ENCODE data around the gene LILRB4.
"Not testable (repeated sequence)": the region's sequence is repeated elsewhere in the genome, so short reads cannot be mapped to it uniquely, and the experiment has no call there.

LILRB4 gene

GRCh38 chr19:54691582-54692297 is 29.0 kb downstream of the LILRB4 start:
- no peak for FAIRE-seq
- no peak for DNase-seq (ENCODE audit: low spot score)

- FAIRE-seq (no peak), DNase-seq (ENCODE audit: low spot score) (no peak)
These were observed 29.5 kb downstream of the LILRB4 start for GRCh38 chr19:54692298-54692615.

- FAIRE-seq: no peak
- DNase-seq (ENCODE audit: low spot score): no peak
These were observed 31.9 kb downstream of the LILRB4 start for GRCh38 chr19:54694648-54695047.

- no peak for DNase-seq (ENCODE audit: low spot score)
- no peak for FAIRE-seq
These were observed 33.3 kb downstream of the LILRB4 start for GRCh38 chr19:54696117-54696548.

GRCh38 chr19:54696766-54697165 is 34.0 kb downstream of the LILRB4 start:
- DNase-seq (ENCODE audit: low spot score) (no peak), FAIRE-seq (no peak)

- not testable (repeated sequence) for FAIRE-seq; DNase-seq (ENCODE audit: low spot score)
These were observed 34.9 kb downstream of the LILRB4 start for GRCh38 chr19:54697716-54698115.

- FAIRE-seq: no peak
These were observed 42.1 kb downstream of the LILRB4 start for GRCh38 chr19:54704928-54705327.

GRCh38 chr19:54707962-54708361 is 45.2 kb downstream of the LILRB4 start:
- FAIRE-seq (no peak), DNase-seq (ENCODE audit: low spot score) (no peak)

More at GRCh38 chr19:54704928-54705327, 42.1 kb downstream of the LILRB4 start:
- no peak for DNase-seq (ENCODE audit: low spot score)

GRCh38 chr19:54708781-54709180 is 46.0 kb downstream of the LILRB4 start:
- FAIRE-seq (no peak), DNase-seq (ENCODE audit: low spot score) (no peak)

- DNase-seq (ENCODE audit: low spot score) (no peak), FAIRE-seq (no peak)
These were observed 46.6 kb downstream of the LILRB4 start for GRCh38 chr19:54709212-54709948.

- FAIRE-seq; DNase-seq (ENCODE audit: low spot score): not testable (repeated sequence)
These were observed 47.2 kb downstream of the LILRB4 start for GRCh38 chr19:54709956-54710355.

Data from RCC 7860 (cell line).